Measurements from ENCODE around the gene TNS3.

The TNS3 gene

DNA sequence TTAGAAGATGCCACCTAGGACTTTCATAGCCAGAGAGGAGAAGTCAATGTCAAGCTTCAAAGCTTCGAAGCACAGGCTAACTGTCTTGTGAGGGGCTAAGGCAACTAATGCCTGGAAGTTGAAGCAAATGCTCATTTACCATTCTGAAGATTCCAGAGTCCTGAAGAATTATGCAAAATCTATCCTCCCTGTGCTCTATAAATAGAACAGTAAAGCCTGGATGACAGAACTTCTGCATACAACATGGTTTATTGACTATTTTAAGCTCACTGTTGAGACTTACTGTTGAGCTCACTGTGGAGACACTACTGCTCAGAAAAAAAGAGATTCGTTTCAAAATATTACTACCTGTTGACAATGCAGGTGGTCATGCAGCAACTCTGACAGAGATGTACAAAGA lies 28.6 kb downstream of the TNS3 start:
- no peak for TF ChIP-seq CTCF (IDR thresholded peaks at IDR 0.05; ENCODE audit: control insufficient read depth, insufficient read depth, low read depth, low read length, missing control alignments)
- no peak overlapping the region for H3K4me3 ChIP-seq (ENCODE audit: control insufficient read depth, low read depth, low read length)
- no peak for DNase-seq (ENCODE audit: low read depth)

DNA sequence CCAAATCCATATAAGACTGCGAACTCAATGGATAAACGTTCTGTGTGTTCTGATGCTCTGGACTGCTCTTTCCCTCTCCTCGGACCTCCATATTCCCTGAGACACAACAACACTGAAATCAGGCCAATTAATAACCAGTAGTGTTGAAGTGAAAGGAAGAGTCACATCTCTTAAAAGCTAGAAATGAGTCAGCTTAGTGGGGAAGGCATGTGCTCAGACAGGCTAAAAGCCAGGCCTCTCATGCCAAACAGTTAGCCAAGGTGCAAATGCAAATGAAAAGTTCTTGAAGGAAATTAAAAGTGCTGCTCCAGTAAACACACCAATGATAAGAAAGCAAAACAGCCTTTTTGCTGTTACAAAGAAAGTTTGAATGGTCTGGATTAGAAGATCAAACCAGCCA lies 29.3 kb downstream of the TNS3 start:
- DNase-seq (ENCODE audit: low read depth) = no peak

GRCh38 chr7:47551668-47552440 lies 30.1 kb downstream of the TNS3 start:
- no peak for TF ChIP-seq CTCF (IDR thresholded peaks at IDR 0.05; ENCODE audit: control insufficient read depth, insufficient read depth, low read depth, low read length, missing control alignments)
- no peak for DNase-seq (ENCODE audit: low read depth)
- H3K4me3 ChIP-seq (ENCODE audit: control insufficient read depth, low read depth, low read length) = no peak overlapping the region

More for the DNA sequence above, 29.3 kb downstream of the TNS3 start:
- no peak overlapping the region for H3K4me3 ChIP-seq (ENCODE audit: control insufficient read depth, low read depth, low read length)
- TF ChIP-seq CTCF (IDR thresholded peaks at IDR 0.05; ENCODE audit: control insufficient read depth, insufficient read depth, low read depth, low read length, missing control alignments) = no peak

DNA sequence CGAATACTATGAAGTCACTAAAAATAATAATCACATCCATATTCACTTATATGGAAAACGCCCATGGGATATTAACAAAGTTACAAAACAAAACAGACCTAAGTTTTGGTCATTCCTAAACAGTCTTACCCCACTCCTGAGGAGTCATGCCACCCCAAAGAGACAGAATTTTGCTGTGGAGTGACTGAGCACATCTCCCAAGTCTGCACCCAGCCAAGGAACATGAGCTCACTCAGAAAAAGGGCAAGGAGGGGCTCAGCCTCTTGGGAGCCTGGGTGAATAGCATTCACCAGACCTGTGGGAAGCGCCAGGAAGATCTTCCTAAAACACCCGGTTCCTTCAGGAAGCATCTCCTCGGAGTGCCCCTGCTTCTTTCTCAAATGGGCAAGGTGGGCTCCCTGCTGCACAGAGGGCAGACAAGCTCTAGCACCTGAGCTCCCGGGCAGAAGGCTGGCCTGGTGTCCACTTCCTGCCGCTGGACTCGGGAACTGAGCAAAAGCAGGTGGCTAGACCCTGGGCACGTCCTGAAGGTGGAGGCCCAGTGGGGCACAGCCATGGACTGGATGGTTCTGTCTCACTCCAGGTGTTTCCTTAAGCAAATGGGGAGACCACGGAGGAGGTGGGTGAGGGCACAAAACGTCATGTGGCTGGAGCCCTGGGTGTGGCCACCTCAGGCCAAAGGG lies 31.0 kb downstream of the TNS3 start:
- no peak overlapping the region for H3K4me3 ChIP-seq (ENCODE audit: control insufficient read depth, low read depth, low read length)
- DNase-seq (ENCODE audit: low read depth) = no peak
- no peak for TF ChIP-seq CTCF (IDR thresholded peaks at IDR 0.05; ENCODE audit: control insufficient read depth, insufficient read depth, low read depth, low read length, missing control alignments)

DNA sequence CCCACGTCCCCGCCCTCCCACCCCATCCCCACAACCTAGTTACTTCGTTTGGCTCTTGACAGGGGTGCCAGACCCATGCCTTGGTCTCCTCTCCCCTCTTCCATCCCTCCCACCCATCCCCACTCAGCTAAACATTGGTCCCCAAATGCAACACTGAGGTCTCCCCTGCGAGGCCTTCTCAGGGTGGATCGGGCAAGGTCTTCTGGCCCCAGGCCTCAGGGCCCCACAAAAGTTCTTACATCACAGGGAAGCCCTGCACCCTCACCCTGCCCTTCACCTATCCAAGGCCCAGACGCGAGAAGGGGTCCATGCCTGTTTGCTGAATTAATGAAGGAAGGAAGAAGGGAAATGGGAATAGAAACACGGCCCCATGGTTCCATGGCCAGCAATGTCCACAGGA lies 32.0 kb downstream of the TNS3 start:
- no peak for TF ChIP-seq CTCF (IDR thresholded peaks at IDR 0.05; ENCODE audit: control insufficient read depth, insufficient read depth, low read depth, low read length, missing control alignments)
- no peak overlapping the region for H3K4me3 ChIP-seq (ENCODE audit: control insufficient read depth, low read depth, low read length)
- no peak for DNase-seq (ENCODE audit: low read depth)

DNA sequence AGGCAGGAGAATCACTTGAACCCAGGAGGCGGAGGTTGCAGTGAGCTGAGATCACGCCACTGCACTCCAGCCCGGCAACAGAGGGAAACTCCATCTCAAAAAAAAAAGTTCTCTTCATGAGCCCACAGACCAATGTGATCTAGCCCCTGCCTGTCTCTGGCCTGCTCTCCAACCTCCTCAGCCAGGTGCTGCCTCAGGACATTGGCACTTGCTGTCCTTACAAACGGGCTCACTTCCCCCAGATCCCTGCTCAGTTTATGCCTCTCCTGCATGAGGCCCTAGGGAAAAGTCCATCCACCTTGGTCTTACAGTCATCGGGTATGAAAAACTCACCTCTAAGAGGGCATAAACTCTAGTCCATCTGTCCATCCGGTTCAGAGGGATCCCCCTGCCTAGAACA lies 32.5 kb downstream of the TNS3 start:
- no peak overlapping the region for H3K4me3 ChIP-seq (ENCODE audit: control insufficient read depth, low read depth, low read length)
- no peak for DNase-seq (ENCODE audit: low read depth)
- TF ChIP-seq CTCF (IDR thresholded peaks at IDR 0.05; ENCODE audit: control insufficient read depth, insufficient read depth, low read depth, low read length, missing control alignments) = no peak
